GM21723 (cell line): ENCODE data around the gene KIF4A.

Experiments
- ATAC-seq: cut with Tn5 transposase; IDR thresholded peaks from one replicate; pipeline ENCODE4 v1.9.1; 2021; ENCODE audit warnings: mild to moderate bottlenecking, moderate library complexity; ENCODE audit not compliant: unreplicated experiment

The KIF4A gene

GRCh38 chrX:70464051-70464450 is 174.1 kb downstream of the KIF4A start:
- no peak for ATAC-seq

- ATAC-seq = no peak
Measured at GRCh38 chrX:70466968-70467367, 177.1 kb downstream of the KIF4A start.

- no peak for ATAC-seq
Measured at GRCh38 chrX:70468709-70469108, 178.8 kb downstream of the KIF4A start.
